SK-N-SH (cell line): ENCODE measurements around the gene PCSK5. TPM values are rescaled to one million over a fixed set of nuclear protein-coding genes. Genes with fewer than 3 reads are reported as not detected.

Source experiments
- CTCF ChIA-PET: fragments of 300-600, 350-600 bp; formaldehyde crosslinking; extraction: SDS; loops from one replicate; lab custom pipeline; 2021; lab: Yijun Ruan, JAX
- POLR2A ChIA-PET: fragments of 350-600 bp; sonication (Branson Sonifier 250); formaldehyde crosslinking; extraction: SDS; loops from one replicate; lab custom pipeline; 2020; ENCODE audit warnings: antibody characterized with exemption, inconsistent platforms; lab: Yijun Ruan, JAX
- DNase-seq: peaks from one replicate; pipeline ENCODE4 v3.0.0; 2012
- H2AFZ ChIP-seq: fragments of 200-600 bp; sonication (generic); 2 replicates; pipeline ENCODE4 v1.8.1; 2016; ENCODE audit warnings: antibody characterized with exemption, mild to moderate bottlenecking, low read depth
- H3F3A ChIP-seq: fragments of 200-600 bp; sonication (generic); replicated peaks from 2 replicates; pipeline ENCODE3; 2016; ENCODE audit warnings: antibody characterized with exemption, mild to moderate bottlenecking; ENCODE audit not compliant: insufficient read depth
- H3K27ac ChIP-seq, 2 experiments: fragments of 200-500 bp in 1 of 2; fragments of 200-600 bp in 1 of 2; sonication (Bioruptor generic) in 1 of 2; sonication (generic), shearing (Covaris generic) in 1 of 2; 2 replicates each; pipeline versions ENCODE4 v1.5.1 to v1.6.1; 2014 to 2016; ENCODE audit warnings: low read depth in 2 of 2, inconsistent platforms in 1 of 2, low read length in 1 of 2, mild to moderate bottlenecking in 1 of 2, mixed read lengths in 1 of 2
- H3K27me3 ChIP-seq: fragments of 200-600 bp; sonication (generic), shearing (Covaris generic); 2 replicates; pipeline ENCODE4 v1.6.1; 2016; ENCODE audit warnings: mixed run types; ENCODE audit not compliant: insufficient read depth
- H3K36me3 ChIP-seq, 2 experiments: fragments of 200-500 bp in 1 of 2; fragments of 200-600 bp in 1 of 2; sonication (Bioruptor generic) in 1 of 2; sonication (generic) in 1 of 2; replicated peaks in 1 of 2; 2 replicates each; pipeline versions ENCODE3 to v1.5.1; 2014 to 2016; ENCODE audit warnings: low read length in 1 of 2, mild to moderate bottlenecking in 1 of 2; ENCODE audit not compliant: insufficient read depth in 2 of 2, control insufficient read depth in 1 of 2
- H3K4me1 ChIP-seq, 2 experiments: fragments of 200-500 bp in 1 of 2; fragments of 200-600 bp in 1 of 2; sonication (Bioruptor generic) in 1 of 2; sonication (generic), shearing (Covaris generic) in 1 of 2; 2 replicates each; pipeline versions ENCODE4 v1.5.1 to v1.6.1; 2014 to 2016; ENCODE audit warnings: low read depth in 1 of 2, low read length in 1 of 2, mixed run types in 1 of 2; ENCODE audit not compliant: insufficient read depth in 2 of 2, control insufficient read depth in 1 of 2
- H3K4me2 ChIP-seq: fragments of 200-600 bp; sonication (generic), shearing (Covaris generic); 2 replicates; pipeline ENCODE4 v1.6.1; 2017; ENCODE audit warnings: mixed run types
- H3K4me3 ChIP-seq, 2 experiments: fragments of 200-500 bp in 1 of 2; fragments of 200-600 bp in 1 of 2; sonication (Bioruptor generic) in 1 of 2; sonication (generic), shearing (Covaris generic) in 1 of 2; 2 replicates each; pipeline versions ENCODE4 v1.5.1 to v1.8.1; 2014 to 2016; ENCODE audit warnings: low read depth in 2 of 2, inconsistent platforms in 1 of 2, low read length in 1 of 2, mild to moderate bottlenecking in 1 of 2, mixed read lengths in 1 of 2, moderate library complexity in 1 of 2
- H3K79me2 ChIP-seq: fragments of 200-600 bp; sonication (generic); 2 replicates; pipeline ENCODE4 v1.8.1; 2017; ENCODE audit warnings: mild to moderate bottlenecking; ENCODE audit not compliant: insufficient read depth
- H3K9ac ChIP-seq: fragments of 200-600 bp; sonication (generic); 2 replicates; pipeline ENCODE4 v1.6.1; 2017; ENCODE audit warnings: mixed run types
- H3K9me2 ChIP-seq: fragments of 200-600 bp; sonication (generic); 2 replicates; pipeline ENCODE4 v1.6.1; 2017; ENCODE audit warnings: mixed run types
- H3K9me3 ChIP-seq: fragments of 200-600 bp; sonication (generic); 2 replicates; pipeline ENCODE4 v1.6.1; 2017; ENCODE audit warnings: mixed run types, mild to moderate bottlenecking, moderate library complexity
- H4K20me1 ChIP-seq: fragments of 200-600 bp; sonication (generic); 2 replicates; pipeline ENCODE4 v1.6.1; 2017; ENCODE audit warnings: mild to moderate bottlenecking, mixed run types; ENCODE audit not compliant: insufficient read depth
- ELF1 ChIP-seq: IDR thresholded peaks from 2 replicates; pipeline ENCODE4 v1.4.0; 2012
- EP300 ChIP-seq, 2 experiments: IDR thresholded peaks; 2 replicates each; pipeline versions ENCODE4 v1.4.0 to v1.6.1; 2012; ENCODE audit warnings: borderline replicate concordance in 1 of 2, low read depth in 1 of 2, low read length in 1 of 2
- FOXM1 ChIP-seq: IDR thresholded peaks from 2 replicates; pipeline ENCODE4 v1.4.0; 2012; ENCODE audit warnings: low read depth, mild to moderate bottlenecking
- GABPA ChIP-seq: IDR thresholded peaks from 2 replicates; pipeline ENCODE4 v1.4.0; 2012; ENCODE audit warnings: low read depth, mild to moderate bottlenecking
- GATA2 ChIP-seq: sonication (generic); formaldehyde crosslinking; IDR thresholded peaks from 2 replicates; pipeline ENCODE4 v1.5.0; 2020; ENCODE audit warnings: mild to moderate bottlenecking, missing genetic modification reagents
- MAX ChIP-seq: IDR thresholded peaks from 2 replicates; pipeline ENCODE4 v1.4.0; 2012; ENCODE audit warnings: low read depth
- MXI1 ChIP-seq: IDR thresholded peaks from 2 replicates; pipeline ENCODE4 v1.6.1; 2012; ENCODE audit warnings: mild to moderate bottlenecking, low read depth, low read length, improper control_type of control experiment
- NFIC ChIP-seq: IDR thresholded peaks from 2 replicates; pipeline ENCODE4 v1.4.0; 2012; ENCODE audit warnings: borderline replicate concordance
- RCOR1 ChIP-seq: fragments of 150-350 bp; IDR thresholded peaks from 2 replicates; pipeline ENCODE4 v1.6.1; 2017; ENCODE audit warnings: antibody characterized with exemption, low read length
- SMC3 ChIP-seq: IDR thresholded peaks from 2 replicates; pipeline ENCODE4 v1.6.1; 2012; ENCODE audit warnings: low read depth, low read length, improper control_type of control experiment
- USF2 ChIP-seq: fragments of 150-350 bp; IDR thresholded peaks from 2 replicates; pipeline ENCODE4 v1.6.1; 2017; ENCODE audit warnings: antibody characterized with exemption, low read length, low read depth, borderline replicate concordance
- YY1 ChIP-seq: IDR thresholded peaks from 2 replicates; pipeline ENCODE4 v1.4.0; 2012; ENCODE audit warnings: low read depth, mild to moderate bottlenecking
- WGBS: methylation state at CpG from one replicate; pipeline ENCODE4 v1.1.6; 2017; ENCODE audit warnings: low lambda C conversion rate; 5-methylcytosine and 5-hydroxymethylcytosine counted together
- polyA plus RNA-seq, 3 experiments: library from polyadenylated mRNA; depleted of rRNA; stranded (reverse); fragments of >200 nt; gene quantifications; 2 replicates each; pipeline ENCODE4 v1.2.3, GENCODE V29; 2012
- TF ChIP-seq, protein P1 (sequence below): IDR thresholded peaks from 2 replicates; pipeline ENCODE4 v1.4.0; 2012; ENCODE audit warnings: low read depth, borderline replicate concordance

Gene PCSK5
- polyA plus RNA-seq, 1 of the 3 experiments (the other 2 are of a cell fraction): 0.08 TPM

- Histone ChIP-seq H3K4me2 (no peak overlapping the region), H3F3A (no peaks in the 10 kb centered on the region), H2AFZ (no peak overlapping the region), H3K36me3 (no peaks in the 10 kb centered on the region), H3K27me3 (no peaks in the 10 kb centered on the region), H3K79me2 (no peaks in the 10 kb centered on the region), H3K9me3 (no peaks in the 10 kb centered on the region), H3K4me3 (no peak overlapping the region), H3K27ac (no peak overlapping the region), H3K9ac (no peak overlapping the region), H3K4me1 (no peaks in the 10 kb centered on the region), H4K20me1 (no peaks in the 10 kb centered on the region), H3K9me2 (no peaks in the 10 kb centered on the region)
- 0% methylated on average over 1 of the region's 1 CpG for WGBS
- CTCF ChIA-PET: no interaction called here
- POLR2A ChIA-PET: no interaction called here
- TF ChIP-seq ELF1: no peak
- TF ChIP-seq GATA2 (CRISPR knock-in tag): no peak
- no peak for TF ChIP-seq MXI1
- TF ChIP-seq, protein P1, sequence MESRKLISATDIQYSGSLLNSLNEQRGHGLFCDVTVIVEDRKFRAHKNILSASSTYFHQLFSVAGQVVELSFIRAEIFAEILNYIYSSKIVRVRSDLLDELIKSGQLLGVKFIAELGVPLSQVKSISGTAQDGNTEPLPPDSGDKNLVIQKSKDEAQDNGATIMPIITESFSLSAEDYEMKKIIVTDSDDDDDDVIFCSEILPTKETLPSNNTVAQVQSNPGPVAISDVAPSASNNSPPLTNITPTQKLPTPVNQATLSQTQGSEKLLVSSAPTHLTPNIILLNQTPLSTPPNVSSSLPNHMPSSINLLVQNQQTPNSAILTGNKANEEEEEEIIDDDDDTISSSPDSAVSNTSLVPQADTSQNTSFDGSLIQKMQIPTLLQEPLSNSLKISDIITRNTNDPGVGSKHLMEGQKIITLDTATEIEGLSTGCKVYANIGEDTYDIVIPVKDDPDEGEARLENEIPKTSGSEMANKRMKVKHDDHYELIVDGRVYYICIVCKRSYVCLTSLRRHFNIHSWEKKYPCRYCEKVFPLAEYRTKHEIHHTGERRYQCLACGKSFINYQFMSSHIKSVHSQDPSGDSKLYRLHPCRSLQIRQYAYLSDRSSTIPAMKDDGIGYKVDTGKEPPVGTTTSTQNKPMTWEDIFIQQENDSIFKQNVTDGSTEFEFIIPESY: no peak
- no peak for TF ChIP-seq GABPA
- TF ChIP-seq USF2: no peak
- TF ChIP-seq YY1: no peak
- TF ChIP-seq RCOR1: no peak
- TF ChIP-seq EP300 (IDR thresholded peaks at IDR 0.05; ENCODE audit: borderline replicate concordance in 1 of 2, low read depth in 1 of 2, low read length in 1 of 2): no peak
- no peak for DNase-seq
Measured at GRCh38 chr9:76136986-76137385, 246.5 kb downstream of the PCSK5 start.

GRCh38 chr9:76137931-76138330, 247.5 kb downstream of the PCSK5 start:
- no peaks in the 10 kb centered on the region for H3K27me3 ChIP-seq
- H3K4me2 ChIP-seq: no peak overlapping the region
- no peak overlapping the region for H3K27ac ChIP-seq
- POLR2A ChIA-PET: no interaction called here
- H3K79me2 ChIP-seq: no peaks in the 10 kb centered on the region
- H2AFZ ChIP-seq: no peak overlapping the region
- no peak overlapping the region for H3K9ac ChIP-seq
- 9% methylated on average over 5 of the region's 5 CpGs for WGBS
- no peaks in the 10 kb centered on the region for H3K36me3 ChIP-seq
- no peaks in the 10 kb centered on the region for H3K4me1 ChIP-seq
- H3K9me3 ChIP-seq: no peaks in the 10 kb centered on the region
- TF ChIP-seq MAX (no peak), FOXM1 (no peak), EP300 (IDR thresholded peaks at IDR 0.05; ENCODE audit: borderline replicate concordance in 1 of 2, low read depth in 1 of 2, low read length in 1 of 2) (no peak), SMC3 (no peak), NFIC (no peak), ELF1 (no peak)
- no peak for DNase-seq
- no peak overlapping the region for H3K4me3 ChIP-seq
- no peaks in the 10 kb centered on the region for H4K20me1 ChIP-seq
- H3K9me2 ChIP-seq: no peaks in the 10 kb centered on the region
- H3F3A ChIP-seq: no peaks in the 10 kb centered on the region
- CTCF ChIA-PET: no interaction called here
